Muscle of leg (tissue), 11 donors: Measurements from ENCODE around the gene TRPM3. TPM values are rescaled to one million over a fixed set of nuclear protein-coding genes. Genes with fewer than 3 reads are reported as not detected.
A peak's percentile ranks its signal among the peaks of the same experiment; 100 is the strongest.

Experiments
- DNase-seq: peaks from one replicate; pipeline ENCODE4 v3.0.0; 2013
- H3K27ac ChIP-seq: one replicate; pipeline ENCODE4 v1.5.1; 2013; ENCODE audit warnings: mild to moderate bottlenecking, low read length, control low read depth
- H3K27me3 ChIP-seq: one replicate; pipeline ENCODE4 v1.6.1; 2013; ENCODE audit warnings: low read length; ENCODE audit not compliant: control insufficient read depth, insufficient read depth
- H3K36me3 ChIP-seq: one replicate; pipeline ENCODE4 v1.6.1; 2013; ENCODE audit warnings: low read length; ENCODE audit not compliant: control insufficient read depth, insufficient read depth
- H3K4me1 ChIP-seq: one replicate; pipeline ENCODE4 v1.6.1; 2013; ENCODE audit warnings: low read length; ENCODE audit not compliant: control insufficient read depth, insufficient read depth
- H3K4me3 ChIP-seq: one replicate; pipeline ENCODE4 v1.5.1; 2013; ENCODE audit warnings: low read length, control low read depth
- H3K9me3 ChIP-seq: replicated peaks from 2 replicates; pipeline ENCODE4 v1.6.1; 2013; ENCODE audit warnings: low read depth, low read length; ENCODE audit not compliant: control insufficient read depth
- WGBS: methylation state at CpG from one replicate; pipeline ENCODE4 v1.1.5; 2013; ENCODE audit warnings: missing lambda C conversion rate; ENCODE audit not compliant: insufficient coverage; 5-methylcytosine and 5-hydroxymethylcytosine counted together
- polyA plus RNA-seq, 8 donors: library from polyadenylated mRNA; unstranded; fragments of 120-200 nt; gene quantifications; one replicate each; pipeline versions ENCODE4 v1.2.1 to v1.2.3, GENCODE V29; 2013; ENCODE audit warnings: inconsistent platforms in 1 of 8, low replicate concordance in 1 of 8; ENCODE audit not compliant: insufficient read length in 8 of 8, insufficient read depth in 1 of 8
- total RNA-seq: library from RNA; stranded (reverse); fragments of 120-200 nt; gene quantifications from one replicate; pipeline ENCODE4 v1.2.4, GENCODE V29; 2013

Gene TRPM3
- total and polyA plus RNA-seq, 9 donors, result 0.14 to 0.66 (median 0.31) TPM

- WGBS, result 20% methylated on average over 1 of the region's 5 CpGs
- H3K4me3 ChIP-seq, result no peak overlapping the region
Observed at GRCh38 chr9:70563431-70564204, 557.8 kb downstream of the TRPM3 start.

GRCh38 chr9:70563010-70563409 is 558.4 kb downstream of the TRPM3 start:
- Histone ChIP-seq H3K9me3 (no peaks in the 10 kb centered on the region), H3K27ac (peak overlapping the region; percentile 29), H3K36me3 (no peaks in the 10 kb centered on the region), H3K4me3 (no peak overlapping the region), H3K4me1 (peaks cover 3% of the 10 kb centered on the region), H3K27me3 (peaks cover 2% of the 10 kb centered on the region)
- WGBS, result 100% methylated on average over 1 of the region's 4 CpGs
- no peak for DNase-seq

More at GRCh38 chr9:70563431-70564204, 557.8 kb downstream of the TRPM3 start:
- Histone ChIP-seq H3K4me1 (peaks cover 3% of the 10 kb centered on the region), H3K27me3 (peaks cover 2% of the 10 kb centered on the region), H3K9me3 (no peaks in the 10 kb centered on the region), H3K27ac (no peak overlapping the region), H3K36me3 (no peaks in the 10 kb centered on the region)
- DNase-seq, result peak; percentile 68

GRCh38 chr9:70561786-70562395 is 559.5 kb downstream of the TRPM3 start:
- Histone ChIP-seq H3K4me3 (no peak overlapping the region), H3K4me1 (peaks cover 3% of the 10 kb centered on the region), H3K9me3 (no peaks in the 10 kb centered on the region), H3K27me3 (peaks cover 2% of the 10 kb centered on the region), H3K27ac (no peak overlapping the region), H3K36me3 (no peaks in the 10 kb centered on the region)
- 83% methylated on average over 1 of the region's 3 CpGs for WGBS
- peak; percentile 34 for DNase-seq

- H3K9me3 ChIP-seq, result no peaks in the 10 kb centered on the region
- no peak overlapping the region for H3K4me3 ChIP-seq
- no peak overlapping the region for H3K27ac ChIP-seq
- H3K27me3 ChIP-seq, result peaks cover 2% of the 10 kb centered on the region
- H3K36me3 ChIP-seq, result no peaks in the 10 kb centered on the region
- H3K4me1 ChIP-seq, result no peaks in the 10 kb centered on the region
- DNase-seq, result no peak
- WGBS, result 80% methylated on average over 1 of the region's 4 CpGs
Observed at GRCh38 chr9:70561111-70561510, 560.3 kb downstream of the TRPM3 start.

GRCh38 chr9:70559102-70559501 is 562.3 kb downstream of the TRPM3 start:
- H3K4me3 ChIP-seq, result no peak overlapping the region
- peaks cover 2% of the 10 kb centered on the region for H3K27me3 ChIP-seq
- no peaks in the 10 kb centered on the region for H3K36me3 ChIP-seq
- H3K4me1 ChIP-seq, result peaks cover 4% of the 10 kb centered on the region
- no peak overlapping the region for H3K27ac ChIP-seq
- no peaks in the 10 kb centered on the region for H3K9me3 ChIP-seq
- DNase-seq, result no peak

GRCh38 chr9:70557661-70558369 is 563.6 kb downstream of the TRPM3 start:
- Histone ChIP-seq H3K9me3 (no peaks in the 10 kb centered on the region), H3K27me3 (no peaks in the 10 kb centered on the region), H3K4me1 (peaks cover 4% of the 10 kb centered on the region), H3K36me3 (no peaks in the 10 kb centered on the region), H3K4me3 (no peak overlapping the region), H3K27ac (no peak overlapping the region)
- 75% methylated on average over 1 of the region's 6 CpGs for WGBS
- no peak for DNase-seq

GRCh38 chr9:70556771-70557170 is 564.6 kb downstream of the TRPM3 start:
- Histone ChIP-seq H3K27ac (no peak overlapping the region), H3K9me3 (no peaks in the 10 kb centered on the region), H3K4me3 (no peak overlapping the region), H3K4me1 (peaks cover 4% of the 10 kb centered on the region), H3K27me3 (no peaks in the 10 kb centered on the region), H3K36me3 (no peaks in the 10 kb centered on the region)
- WGBS, result no CpG with 5 or more reads among the region's 1 CpG
- DNase-seq, result no peak

GRCh38 chr9:70554881-70555280 is 566.5 kb downstream of the TRPM3 start:
- no peak overlapping the region for H3K27ac ChIP-seq
- H3K4me3 ChIP-seq, result no peak overlapping the region
- H3K27me3 ChIP-seq, result no peaks in the 10 kb centered on the region
- 68% methylated on average over 2 of the region's 2 CpGs for WGBS
- no peaks in the 10 kb centered on the region for H3K9me3 ChIP-seq
- no peaks in the 10 kb centered on the region for H3K36me3 ChIP-seq
- DNase-seq, result no peak
- H3K4me1 ChIP-seq, result peaks cover 4% of the 10 kb centered on the region

GRCh38 chr9:70553707-70554673 is 567.4 kb downstream of the TRPM3 start:
- Histone ChIP-seq H3K36me3 (no peaks in the 10 kb centered on the region), H3K4me1 (peaks cover 4% of the 10 kb centered on the region), H3K4me3 (no peak overlapping the region), H3K9me3 (no peaks in the 10 kb centered on the region), H3K27ac (no peak overlapping the region), H3K27me3 (no peaks in the 10 kb centered on the region)
- peak; percentile 68 for DNase-seq
- WGBS, result 26% methylated on average over 8 of the region's 12 CpGs
